Measurements from ENCODE around the gene APOC1.

The APOC1 gene

GRCh38 chr19:44968670-44969069 lies 54.3 kb downstream of the APOC1 start:
- H3K9ac ChIP-seq (ENCODE audit: low read depth, low read length), result no peak overlapping the region
- no peaks in the 10 kb centered on the region for H3K27me3 ChIP-seq (ENCODE audit: control insufficient read depth, insufficient read depth, low read length)
- no peaks in the 10 kb centered on the region for H3K4me1 ChIP-seq (ENCODE audit: control insufficient read depth, insufficient read depth, low read length)
- H3K4me2 ChIP-seq (ENCODE audit: low read length), result no peak overlapping the region
- H3K4me3 ChIP-seq (ENCODE audit: low read length), result no peak overlapping the region
- peaks cover 32% of the 10 kb centered on the region for H3K36me3 ChIP-seq (ENCODE audit: insufficient read depth, low read length)
- H3K9me3 ChIP-seq (replicated peaks; ENCODE audit: low read length), result no peaks in the 10 kb centered on the region

All from skeletal muscle satellite cell (primary cell).